GM12878 (cell line): ENCODE data around the gene PAX5. TPM values are rescaled to one million over a fixed set of nuclear protein-coding genes. Genes with fewer than 3 reads are reported as not detected.

Source experiments
- ATAC-seq: fragments of 200-7000 bp; cut with Tn5 transposase; 3 replicates; pipeline ENCODE4 v1.9.1; 2020; ENCODE audit warnings: mild to moderate bottlenecking, moderate library complexity
- BruUV-seq: library from RNA; stranded (reverse); fragments of 400-500 nt; replicated peaks from 2 replicates; lab custom pipeline; 2021; lab: Mats Ljungman, UMichigan
- CTCF ChIA-PET: fragments of 300-600 bp; sonication (Branson Sonifier 250); formaldehyde crosslinking; extraction: SDS; loops from one replicate; lab custom pipeline; 2021; ENCODE audit warnings: inconsistent platforms; lab: Yijun Ruan, JAX
- POLR2A ChIA-PET: fragments of 350-600 bp; formaldehyde crosslinking; extraction: SDS; loops from one replicate; lab custom pipeline; 2021; ENCODE audit warnings: inconsistent platforms; lab: Charles Lee
- RAD21 ChIA-PET: fragments of 300-600 bp; sonication (Branson Sonifier 250); formaldehyde crosslinking; loops from one replicate; lab custom pipeline; 2023; ENCODE audit warnings: antibody characterized with exemption; ENCODE audit not compliant: unreplicated experiment; lab: Charles Lee
- SMC1A ChIA-PET: fragments of 300-600 bp; sonication (Branson Sonifier 250); formaldehyde crosslinking; loops from one replicate; lab custom pipeline; 2023; ENCODE audit not compliant: unreplicated experiment, uncharacterized antibody; lab: Charles Lee
- DNase-seq: peaks from one replicate; pipeline ENCODE4 v3.0.0-alpha.2; 2011; ENCODE audit warnings: low read depth, low spot score
- FAIRE-seq: peaks from 3 replicates; lab custom pipeline; 2011; peaks lifted over from hg19 to GRCh38; lab: Jason Lieb, UNC
- H2AFZ ChIP-seq: 2 replicates; pipeline ENCODE4 v1.6.0; 2011; ENCODE audit warnings: low read depth, low read length, control low read depth; ENCODE audit not compliant: control insufficient read depth
- H3K27ac ChIP-seq: 2 replicates; pipeline ENCODE4 v1.5.1; 2011; ENCODE audit warnings: control low read depth; ENCODE audit not compliant: control insufficient read depth, insufficient read depth
- H3K27me3 ChIP-seq, 2 experiments: replicated peaks in 1 of 2; 2 replicates each; pipeline versions ENCODE4 v1.6.0 to v1.6.1; 2011; ENCODE audit warnings: low read length in 1 of 2; ENCODE audit not compliant: control insufficient read depth in 2 of 2, insufficient read depth in 2 of 2
- H3K36me3 ChIP-seq, 2 experiments: 2 replicates each; pipeline ENCODE4 v1.5.1; 2011; ENCODE audit warnings: low read length in 1 of 2; ENCODE audit not compliant: control insufficient read depth in 2 of 2, insufficient read depth in 2 of 2
- H3K4me1 ChIP-seq: 2 replicates; pipeline ENCODE4 v1.6.1; 2011; ENCODE audit warnings: mild to moderate bottlenecking, low read length, moderate library complexity, mixed read lengths; ENCODE audit not compliant: control insufficient read depth, insufficient read depth
- H3K4me2 ChIP-seq: 2 replicates; pipeline ENCODE4 v1.6.0; 2011; ENCODE audit warnings: control low read depth; ENCODE audit not compliant: control insufficient read depth, insufficient read depth
- H3K4me3 ChIP-seq: fragments of 200-600 bp; sonication (generic); 2 replicates; pipeline ENCODE4 v1.5.1; 2016
- H3K79me2 ChIP-seq: 2 replicates; pipeline ENCODE4 v1.6.0; 2011; ENCODE audit warnings: low read length; ENCODE audit not compliant: control insufficient read depth, insufficient read depth
- H3K9ac ChIP-seq: 2 replicates; pipeline ENCODE4 v1.8.0; 2011; ENCODE audit warnings: low read length, control low read depth, mixed read lengths; ENCODE audit not compliant: control insufficient read depth, insufficient read depth
- H3K9me3 ChIP-seq: replicated peaks from 3 replicates; pipeline ENCODE4 v1.5.1; 2011; ENCODE audit warnings: mild to moderate bottlenecking, low read length; ENCODE audit not compliant: control insufficient read depth, insufficient read depth
- H4K20me1 ChIP-seq: 2 replicates; pipeline ENCODE4 v1.6.0; 2011; ENCODE audit not compliant: control insufficient read depth, insufficient read depth
- BACH1 ChIP-seq: fragments of 450-650 bp; IDR thresholded peaks from 2 replicates; pipeline ENCODE4 v1.6.1; 2017; ENCODE audit warnings: mild to moderate bottlenecking, borderline replicate concordance
- ESRRA ChIP-seq: IDR thresholded peaks from 2 replicates; pipeline ENCODE4 v1.6.1; 2012; ENCODE audit warnings: mild to moderate bottlenecking, low read length, improper control_type of control experiment
- EZH2 ChIP-seq: IDR thresholded peaks from 2 replicates; pipeline ENCODE4 v1.6.1; 2012; ENCODE audit warnings: low read depth, mild to moderate bottlenecking, control low read depth, inconsistent platforms, low read length, borderline replicate concordance; ENCODE audit not compliant: control insufficient read depth
- FOS ChIP-seq: IDR thresholded peaks from 3 replicates; pipeline ENCODE4 v1.6.1; 2011; ENCODE audit warnings: borderline replicate concordance; ENCODE audit not compliant: insufficient read length; ENCODE audit errors: extremely low read depth
- GATAD2B ChIP-seq: fragments of 450-650 bp; conservative IDR thresholded peaks from 2 replicates; pipeline ENCODE4 v1.6.1; 2017; ENCODE audit warnings: low read depth, mild to moderate bottlenecking, moderate library complexity
- HDGF ChIP-seq: fragments of 450-650 bp; IDR thresholded peaks from 2 replicates; pipeline ENCODE4 v1.6.1; 2016; ENCODE audit warnings: antibody characterized with exemption
- MEF2B ChIP-seq: fragments of 450-650 bp; IDR thresholded peaks from 2 replicates; pipeline ENCODE4 v1.6.1; 2018; ENCODE audit warnings: mild to moderate bottlenecking, moderate library complexity; ENCODE audit not compliant: partially characterized antibody, poor library complexity, severe bottlenecking
- NFYB ChIP-seq: IDR thresholded peaks from 2 replicates; pipeline ENCODE4 v1.6.1; 2011; ENCODE audit warnings: low read depth, mild to moderate bottlenecking, low read length, improper control_type of control experiment, moderate library complexity; ENCODE audit not compliant: insufficient read depth
- SREBF1 ChIP-seq: IDR thresholded peaks from 2 replicates; pipeline ENCODE4 v1.6.1; 2012; ENCODE audit warnings: mild to moderate bottlenecking, low read length
- WGBS: methylation state at CpG from one replicate; pipeline ENCODE4 v1.1.6; 2016; ENCODE audit warnings: low lambda C conversion rate; ENCODE audit not compliant: insufficient replicate concordance, insufficient coverage; ENCODE audit errors: missing lambda C conversion rate; 5-methylcytosine and 5-hydroxymethylcytosine counted together
- in situ Hi-C: fragments of 300-500 bp; cut with MboI; formaldehyde crosslinking; loops from 9 replicates; pipeline ENCODE4 v1.14.3; 2018; ENCODE audit warnings: mixed read lengths
- intact Hi-C: fragments of 100-400 bp; cut with micrococcal nuclease; formaldehyde crosslinking; loops from one replicate; pipeline ENCODE4 v1.14.2; 2022; ENCODE audit not compliant: unreplicated experiment
- polyA plus RNA-seq, 11 experiments: library from polyadenylated mRNA; depleted of rRNA in 4 of 11; unstranded in 6 of 11; stranded (reverse) in 5 of 11; fragments of >200 nt; fragmentation: Nextera tagmentation in 4 of 11; fragmentation: Illumina TruSeq in 1 of 11; extraction: Ambion mirVana in 4 of 11; extraction: Trizol in 1 of 11; gene quantifications; 1 replicate in 1 of 11; 2 replicates in 10 of 11; pipeline versions ENCODE4 v1.2.1 to v1.2.3, GENCODE V29; 2011 to 2016; ENCODE audit warnings: inconsistent platforms in 2 of 11, missing spikeins in 2 of 11, low read depth in 1 of 11
- total RNA-seq, 4 experiments: library from RNA; depleted of rRNA in 3 of 4; stranded (reverse); fragments of >200 nt in 3 of 4; fragmentation: Illumina TruSeq in 1 of 4; extraction: Trizol in 1 of 4; gene quantifications; 2 replicates each; pipeline versions ENCODE4 v1.2.1 to v1.2.3, GENCODE V29; 2013 to 2021
- TF ChIP-seq, protein P1 (sequence below), 3 experiments: IDR thresholded peaks in 2 of 3; conservative IDR thresholded peaks in 1 of 3; 2 replicates each; pipeline ENCODE4 v1.5.1; 2011; ENCODE audit warnings: low read depth in 3 of 3, low read length in 3 of 3, mild to moderate bottlenecking in 3 of 3, control low read depth in 2 of 3, moderate library complexity in 2 of 3, inconsistent platforms in 1 of 3, mixed read lengths in 1 of 3; ENCODE audit not compliant: control insufficient read depth in 2 of 3, insufficient read depth in 1 of 3; ENCODE audit errors: extremely low read depth in 1 of 3
- TF ChIP-seq, protein P2 (sequence below): fragments of 450-650 bp; IDR thresholded peaks from 2 replicates; pipeline ENCODE4 v1.6.1; 2018; ENCODE audit warnings: borderline replicate concordance, mild to moderate bottlenecking; ENCODE audit not compliant: partially characterized antibody
- TF ChIP-seq, protein P3 (sequence below): fragments of 450-650 bp; formaldehyde crosslinking; IDR thresholded peaks from 2 replicates; pipeline ENCODE4 v1.4.0; 2022; ENCODE audit warnings: mild to moderate bottlenecking, moderate library complexity
- TF ChIP-seq, protein P4 (sequence below): fragments of 450-650 bp; IDR thresholded peaks from 2 replicates; pipeline ENCODE4 v1.6.1; 2018; ENCODE audit warnings: mild to moderate bottlenecking, low read depth, moderate library complexity; ENCODE audit not compliant: partially characterized antibody

The PAX5 gene
- total and polyA plus RNA-seq, 10 of the 15 experiments (the other 5 are each of a cell fraction or from before 2014, with no cell fraction given): 2.2 to 123 (median 31.9) TPM

DNA sequence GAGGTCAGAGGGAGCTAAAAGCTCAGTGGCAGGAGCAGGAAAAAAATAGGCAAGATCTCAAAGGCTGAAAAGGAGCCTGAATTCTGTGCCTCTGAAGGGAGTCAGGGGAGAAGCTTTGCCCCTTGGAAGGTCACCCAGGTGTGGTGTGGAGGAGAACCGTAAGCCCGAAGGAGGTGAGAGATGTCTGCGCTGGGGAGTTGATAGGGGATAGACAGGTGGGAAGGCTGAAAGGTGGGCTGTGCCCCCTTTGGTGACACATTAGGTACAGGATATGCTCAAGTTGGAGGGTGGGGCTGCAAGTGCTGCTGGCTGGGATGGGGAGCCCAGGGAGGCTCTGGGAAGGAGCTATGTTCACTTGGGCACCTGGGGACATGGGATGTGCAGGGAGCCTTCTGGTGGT, 217.7 kb downstream of the PAX5 start:
- Histone ChIP-seq H3K36me3 (no peaks in the 10 kb centered on the region), H2AFZ (no peak overlapping the region), H3K79me2 (no peaks in the 10 kb centered on the region), H3K4me1 (no peaks in the 10 kb centered on the region), H3K9me3 (no peaks in the 10 kb centered on the region), H3K27ac (no peak overlapping the region), H3K4me2 (no peak overlapping the region), H4K20me1 (no peaks in the 10 kb centered on the region), H3K27me3 (peaks cover 3 to 4% of the 10 kb centered on the region in 2 experiments; a peak in 3 of 4 replicates), H3K9ac (no peak overlapping the region), H3K4me3 (no peak overlapping the region)
- ChIA-PET SMC1A (no interaction called here), CTCF (interaction anchor here (1.6 kb wide), 1 partner anchor 12 kb away, joined by 4 read pairs; no protein-coding TSS in a partner anchor), POLR2A (no interaction called here), RAD21 (no interaction called here)
- ATAC-seq (no peak), FAIRE-seq (no peak), DNase-seq (no peak)
- intact Hi-C loops: no loop called here
- in situ Hi-C loops: no loop called here
- WGBS: 66% methylated on average over 3 of the region's 3 CpGs
- no TSS peak for BruUV-seq
- TF ChIP-seq FOS: no peak
- TF ChIP-seq GATAD2B: no peak
- TF ChIP-seq HDGF: no peak
- TF ChIP-seq EZH2: no peak
- TF ChIP-seq NFYB: no peak
- TF ChIP-seq, protein P1, sequence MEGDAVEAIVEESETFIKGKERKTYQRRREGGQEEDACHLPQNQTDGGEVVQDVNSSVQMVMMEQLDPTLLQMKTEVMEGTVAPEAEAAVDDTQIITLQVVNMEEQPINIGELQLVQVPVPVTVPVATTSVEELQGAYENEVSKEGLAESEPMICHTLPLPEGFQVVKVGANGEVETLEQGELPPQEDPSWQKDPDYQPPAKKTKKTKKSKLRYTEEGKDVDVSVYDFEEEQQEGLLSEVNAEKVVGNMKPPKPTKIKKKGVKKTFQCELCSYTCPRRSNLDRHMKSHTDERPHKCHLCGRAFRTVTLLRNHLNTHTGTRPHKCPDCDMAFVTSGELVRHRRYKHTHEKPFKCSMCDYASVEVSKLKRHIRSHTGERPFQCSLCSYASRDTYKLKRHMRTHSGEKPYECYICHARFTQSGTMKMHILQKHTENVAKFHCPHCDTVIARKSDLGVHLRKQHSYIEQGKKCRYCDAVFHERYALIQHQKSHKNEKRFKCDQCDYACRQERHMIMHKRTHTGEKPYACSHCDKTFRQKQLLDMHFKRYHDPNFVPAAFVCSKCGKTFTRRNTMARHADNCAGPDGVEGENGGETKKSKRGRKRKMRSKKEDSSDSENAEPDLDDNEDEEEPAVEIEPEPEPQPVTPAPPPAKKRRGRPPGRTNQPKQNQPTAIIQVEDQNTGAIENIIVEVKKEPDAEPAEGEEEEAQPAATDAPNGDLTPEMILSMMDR (IDR thresholded peaks at IDR 0.05 in 2 of 3, conservative IDR thresholded peaks at IDR 0.05 in 1 of 3; ENCODE audit: control insufficient read depth in 2 of 3, extremely low read depth in 1 of 3, insufficient read depth in 1 of 3, low read depth in 3 of 3, low read length in 3 of 3): no peak
- TF ChIP-seq MEF2B: no peak
- no peak for TF ChIP-seq BACH1
- TF ChIP-seq, protein P2, sequence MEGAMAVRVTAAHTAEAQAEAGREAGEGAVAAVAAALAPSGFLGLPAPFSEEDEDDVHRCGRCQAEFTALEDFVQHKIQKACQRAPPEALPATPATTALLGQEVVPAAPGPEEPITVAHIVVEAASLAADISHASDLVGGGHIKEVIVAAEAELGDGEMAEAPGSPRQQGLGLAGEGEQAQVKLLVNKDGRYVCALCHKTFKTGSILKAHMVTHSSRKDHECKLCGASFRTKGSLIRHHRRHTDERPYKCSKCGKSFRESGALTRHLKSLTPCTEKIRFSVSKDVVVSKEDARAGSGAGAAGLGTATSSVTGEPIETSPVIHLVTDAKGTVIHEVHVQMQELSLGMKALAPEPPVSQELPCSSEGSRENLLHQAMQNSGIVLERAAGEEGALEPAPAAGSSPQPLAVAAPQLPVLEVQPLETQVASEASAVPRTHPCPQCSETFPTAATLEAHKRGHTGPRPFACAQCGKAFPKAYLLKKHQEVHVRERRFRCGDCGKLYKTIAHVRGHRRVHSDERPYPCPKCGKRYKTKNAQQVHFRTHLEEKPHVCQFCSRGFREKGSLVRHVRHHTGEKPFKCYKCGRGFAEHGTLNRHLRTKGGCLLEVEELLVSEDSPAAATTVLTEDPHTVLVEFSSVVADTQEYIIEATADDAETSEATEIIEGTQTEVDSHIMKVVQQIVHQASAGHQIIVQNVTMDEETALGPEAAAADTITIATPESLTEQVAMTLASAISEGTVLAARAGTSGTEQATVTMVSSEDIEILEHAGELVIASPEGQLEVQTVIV: no peak
- TF ChIP-seq, protein P3, sequence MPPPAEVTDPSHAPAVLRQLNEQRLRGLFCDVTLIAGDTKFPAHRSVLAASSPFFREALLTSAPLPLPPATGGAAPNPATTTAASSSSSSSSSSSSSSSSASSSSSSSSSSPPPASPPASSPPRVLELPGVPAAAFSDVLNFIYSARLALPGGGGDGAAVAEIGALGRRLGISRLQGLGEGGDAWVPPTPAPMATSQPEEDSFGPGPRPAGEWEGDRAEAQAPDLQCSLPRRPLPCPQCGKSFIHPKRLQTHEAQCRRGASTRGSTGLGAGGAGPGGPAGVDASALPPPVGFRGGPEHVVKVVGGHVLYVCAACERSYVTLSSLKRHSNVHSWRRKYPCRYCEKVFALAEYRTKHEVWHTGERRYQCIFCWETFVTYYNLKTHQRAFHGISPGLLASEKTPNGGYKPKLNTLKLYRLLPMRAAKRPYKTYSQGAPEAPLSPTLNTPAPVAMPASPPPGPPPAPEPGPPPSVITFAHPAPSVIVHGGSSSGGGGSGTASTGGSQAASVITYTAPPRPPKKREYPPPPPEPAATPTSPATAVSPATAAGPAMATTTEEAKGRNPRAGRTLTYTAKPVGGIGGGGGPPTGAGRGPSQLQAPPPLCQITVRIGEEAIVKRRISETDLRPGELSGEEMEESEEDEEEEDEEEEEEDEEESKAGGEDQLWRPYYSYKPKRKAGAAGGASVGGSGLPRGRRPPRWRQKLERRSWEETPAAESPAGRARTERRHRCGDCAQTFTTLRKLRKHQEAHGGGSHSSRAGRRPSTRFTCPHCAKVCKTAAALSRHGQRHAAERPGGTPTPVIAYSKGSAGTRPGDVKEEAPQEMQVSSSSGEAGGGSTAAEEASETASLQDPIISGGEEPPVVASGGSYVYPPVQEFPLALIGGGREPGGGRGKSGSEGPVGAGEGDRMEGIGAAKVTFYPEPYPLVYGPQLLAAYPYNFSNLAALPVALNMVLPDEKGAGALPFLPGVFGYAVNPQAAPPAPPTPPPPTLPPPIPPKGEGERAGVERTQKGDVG (CRISPR knock-in tag): no peak
- TF ChIP-seq, protein P4, sequence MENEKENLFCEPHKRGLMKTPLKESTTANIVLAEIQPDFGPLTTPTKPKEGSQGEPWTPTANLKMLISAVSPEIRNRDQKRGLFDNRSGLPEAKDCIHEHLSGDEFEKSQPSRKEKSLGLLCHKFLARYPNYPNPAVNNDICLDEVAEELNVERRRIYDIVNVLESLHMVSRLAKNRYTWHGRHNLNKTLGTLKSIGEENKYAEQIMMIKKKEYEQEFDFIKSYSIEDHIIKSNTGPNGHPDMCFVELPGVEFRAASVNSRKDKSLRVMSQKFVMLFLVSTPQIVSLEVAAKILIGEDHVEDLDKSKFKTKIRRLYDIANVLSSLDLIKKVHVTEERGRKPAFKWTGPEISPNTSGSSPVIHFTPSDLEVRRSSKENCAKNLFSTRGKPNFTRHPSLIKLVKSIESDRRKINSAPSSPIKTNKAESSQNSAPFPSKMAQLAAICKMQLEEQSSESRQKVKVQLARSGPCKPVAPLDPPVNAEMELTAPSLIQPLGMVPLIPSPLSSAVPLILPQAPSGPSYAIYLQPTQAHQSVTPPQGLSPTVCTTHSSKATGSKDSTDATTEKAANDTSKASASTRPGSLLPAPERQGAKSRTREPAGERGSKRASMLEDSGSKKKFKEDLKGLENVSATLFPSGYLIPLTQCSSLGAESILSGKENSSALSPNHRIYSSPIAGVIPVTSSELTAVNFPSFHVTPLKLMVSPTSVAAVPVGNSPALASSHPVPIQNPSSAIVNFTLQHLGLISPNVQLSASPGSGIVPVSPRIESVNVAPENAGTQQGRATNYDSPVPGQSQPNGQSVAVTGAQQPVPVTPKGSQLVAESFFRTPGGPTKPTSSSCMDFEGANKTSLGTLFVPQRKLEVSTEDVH: no peak
- TF ChIP-seq SREBF1: no peak
- TF ChIP-seq ESRRA: no peak
